ENCODE results near the gene KCNMA1. TPM values are rescaled to one million over a fixed set of nuclear protein-coding genes. Genes with fewer than 3 reads are reported as not detected.

The KCNMA1 gene
- total RNA-seq, 1 experiment from 2014 or later = 0.70 TPM

DNA sequence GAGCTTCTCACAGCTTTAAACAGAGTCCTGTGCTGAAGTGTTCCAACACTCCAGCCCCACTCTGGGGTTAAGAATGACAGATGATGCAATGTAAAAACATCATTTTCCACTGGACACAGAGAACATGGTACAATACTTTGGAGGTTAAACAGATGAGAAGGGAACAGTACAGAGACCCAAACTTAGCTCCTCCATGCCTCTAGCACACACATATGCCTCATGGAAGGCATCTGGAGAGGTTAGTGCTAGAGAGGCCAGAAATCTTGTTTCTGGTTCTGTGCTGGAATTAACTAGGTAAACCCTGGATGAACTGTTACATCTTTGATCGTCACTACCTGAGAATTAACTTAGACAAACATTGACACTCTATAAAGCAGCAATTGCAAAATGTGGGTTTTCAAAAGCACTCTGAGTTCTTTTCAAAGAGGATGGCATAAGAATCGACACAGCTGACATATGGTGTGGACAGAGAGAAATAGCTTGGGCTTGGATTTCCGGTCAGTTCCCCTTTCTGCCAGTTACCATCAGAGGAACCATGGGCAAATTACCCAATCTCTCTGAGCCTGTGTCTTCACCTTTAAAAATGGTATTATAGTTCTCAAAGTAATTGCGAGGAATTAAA, 81.9 kb downstream of the KCNMA1 start:
- Histone ChIP-seq H4K20me1 (ENCODE audit: insufficient read depth) (no peaks in the 10 kb centered on the region; the same call in 1 of the 2 replicates), H3K9me3 (ENCODE audit: insufficient read depth, low read depth) (no peaks in the 10 kb centered on the region), H3K27ac (no peak overlapping the region), H3K9me2 (ENCODE audit: insufficient read depth) (no peaks in the 10 kb centered on the region), H2AFZ (no peak overlapping the region), H3F3A (ENCODE audit: insufficient read depth, low read depth) (no peaks in the 10 kb centered on the region), H3K27me3 (ENCODE audit: insufficient read depth, low read depth) (no peaks in the 10 kb centered on the region), H3K79me2 (ENCODE audit: low read depth) (no peaks in the 10 kb centered on the region), H3K4me1 (replicated peaks; ENCODE audit: insufficient read depth) (no peaks in the 10 kb centered on the region), H3K4me3 (no peak overlapping the region), H3K36me3 (ENCODE audit: low read depth) (no peaks in the 10 kb centered on the region), H3K4me2 (no peak overlapping the region)
- no peak for TF ChIP-seq EZH2 (IDR thresholded peaks at IDR 0.05; ENCODE audit: low read depth)
- TF ChIP-seq, protein P1, sequence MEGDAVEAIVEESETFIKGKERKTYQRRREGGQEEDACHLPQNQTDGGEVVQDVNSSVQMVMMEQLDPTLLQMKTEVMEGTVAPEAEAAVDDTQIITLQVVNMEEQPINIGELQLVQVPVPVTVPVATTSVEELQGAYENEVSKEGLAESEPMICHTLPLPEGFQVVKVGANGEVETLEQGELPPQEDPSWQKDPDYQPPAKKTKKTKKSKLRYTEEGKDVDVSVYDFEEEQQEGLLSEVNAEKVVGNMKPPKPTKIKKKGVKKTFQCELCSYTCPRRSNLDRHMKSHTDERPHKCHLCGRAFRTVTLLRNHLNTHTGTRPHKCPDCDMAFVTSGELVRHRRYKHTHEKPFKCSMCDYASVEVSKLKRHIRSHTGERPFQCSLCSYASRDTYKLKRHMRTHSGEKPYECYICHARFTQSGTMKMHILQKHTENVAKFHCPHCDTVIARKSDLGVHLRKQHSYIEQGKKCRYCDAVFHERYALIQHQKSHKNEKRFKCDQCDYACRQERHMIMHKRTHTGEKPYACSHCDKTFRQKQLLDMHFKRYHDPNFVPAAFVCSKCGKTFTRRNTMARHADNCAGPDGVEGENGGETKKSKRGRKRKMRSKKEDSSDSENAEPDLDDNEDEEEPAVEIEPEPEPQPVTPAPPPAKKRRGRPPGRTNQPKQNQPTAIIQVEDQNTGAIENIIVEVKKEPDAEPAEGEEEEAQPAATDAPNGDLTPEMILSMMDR (conservative IDR thresholded peaks at IDR 0.05) = no peak
- intact Hi-C loops (cut with micrococcal nuclease; ENCODE audit: unreplicated experiment) = no loop called here
- POLR2A ChIA-PET (ENCODE audit: unreplicated experiment) = interaction anchor here (0.7 kb wide), 1 partner anchor 58 kb away, joined by 5 read pairs; no protein-coding TSS in a partner anchor
- no TSS peak for BruUV-seq (replicated peaks)
- CTCF ChIA-PET = interaction anchor here (0.6 kb wide), 1 partner anchor 164 kb away, joined by 3 read pairs; no protein-coding TSS in a partner anchor
- no peak for DNase-seq

DNA sequence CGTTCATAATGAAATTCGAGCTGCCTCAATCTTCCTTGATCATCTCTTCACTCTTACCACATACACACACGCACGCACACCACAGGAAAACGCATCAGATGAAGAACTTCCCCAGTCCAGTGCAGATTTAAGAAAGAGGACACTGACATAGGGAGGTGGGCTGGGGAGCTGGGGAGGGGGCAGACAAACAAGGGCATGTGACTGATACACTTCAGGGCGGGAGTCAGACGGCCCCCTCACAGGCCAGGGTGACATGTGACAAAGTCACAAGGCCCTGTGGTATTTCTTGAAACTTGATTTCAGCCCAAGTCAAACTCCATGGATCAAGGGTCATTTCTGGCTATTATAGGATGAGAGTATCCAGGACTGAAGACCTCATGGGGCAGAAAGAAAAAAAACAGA, 82.6 kb downstream of the KCNMA1 start:
- CTCF ChIA-PET = interaction anchor here (0.6 kb wide), 1 partner anchor 164 kb away, joined by 3 read pairs; no protein-coding TSS in a partner anchor

DNA sequence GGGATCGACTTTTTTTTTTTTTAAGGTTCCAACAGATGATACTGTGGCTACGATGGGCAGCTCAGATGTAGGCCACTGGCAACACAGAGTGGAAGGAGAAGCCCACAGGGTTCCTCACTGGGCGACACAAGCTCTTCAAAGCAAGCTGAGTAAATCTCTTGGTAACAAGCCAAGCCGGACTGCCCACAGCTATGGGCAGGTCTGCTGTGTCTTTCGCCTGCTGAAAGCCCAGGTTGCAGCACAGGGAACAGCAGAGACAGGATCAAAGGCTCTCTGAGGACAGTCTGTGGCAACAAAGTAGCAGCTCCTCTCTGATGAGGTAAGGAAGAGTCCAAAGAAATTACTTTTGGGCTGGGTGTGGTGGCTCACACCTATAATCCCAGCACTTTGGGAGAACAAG, 83.6 kb downstream of the KCNMA1 start:
- intact Hi-C loops (cut with micrococcal nuclease; ENCODE audit: unreplicated experiment) = no loop called here
- Histone ChIP-seq H3K9me3 (ENCODE audit: insufficient read depth, low read depth) (no peaks in the 10 kb centered on the region), H3K9me2 (ENCODE audit: insufficient read depth) (no peaks in the 10 kb centered on the region), H3K79me2 (ENCODE audit: low read depth) (no peaks in the 10 kb centered on the region), H3K27ac (no peak overlapping the region), H3K4me2 (no peak overlapping the region), H3K27me3 (ENCODE audit: insufficient read depth, low read depth) (no peaks in the 10 kb centered on the region), H4K20me1 (ENCODE audit: insufficient read depth) (no peaks in the 10 kb centered on the region), H3K36me3 (ENCODE audit: low read depth) (no peaks in the 10 kb centered on the region), H3K4me3 (no peak overlapping the region), H3F3A (ENCODE audit: insufficient read depth, low read depth) (no peaks in the 10 kb centered on the region), H3K4me1 (replicated peaks; ENCODE audit: insufficient read depth) (no peaks in the 10 kb centered on the region), H2AFZ (no peak overlapping the region)
- DNase-seq = no peak
- ChIA-PET POLR2A (ENCODE audit: unreplicated experiment) (interaction anchor here (0.5 kb wide), 1 partner anchor 1611 kb away, joined by 24 read pairs; no protein-coding TSS in a partner anchor), CTCF (interaction anchor here (0.7 kb wide), 1 partner anchor 141 kb away, joined by 3 read pairs; no protein-coding TSS in a partner anchor)
- TF ChIP-seq, protein P1 (conservative IDR thresholded peaks at IDR 0.05) = no peak
- no peak for TF ChIP-seq EZH2 (IDR thresholded peaks at IDR 0.05; ENCODE audit: low read depth)
- BruUV-seq (replicated peaks) = no TSS peak

More for the DNA sequence above, 82.6 kb downstream of the KCNMA1 start:
- TF ChIP-seq, protein P1 (conservative IDR thresholded peaks at IDR 0.05) = no peak
- TF ChIP-seq EZH2 (IDR thresholded peaks at IDR 0.05; ENCODE audit: low read depth) = no peak
- Histone ChIP-seq H3K79me2 (ENCODE audit: low read depth) (no peaks in the 10 kb centered on the region), H2AFZ (no peak overlapping the region), H3K4me2 (no peak overlapping the region), H3K4me1 (replicated peaks; ENCODE audit: insufficient read depth) (no peaks in the 10 kb centered on the region), H3K36me3 (ENCODE audit: low read depth) (no peaks in the 10 kb centered on the region), H3K27me3 (ENCODE audit: insufficient read depth, low read depth) (no peaks in the 10 kb centered on the region), H3K9me2 (ENCODE audit: insufficient read depth) (no peaks in the 10 kb centered on the region), H4K20me1 (ENCODE audit: insufficient read depth) (no peaks in the 10 kb centered on the region), H3K9me3 (ENCODE audit: insufficient read depth, low read depth) (no peaks in the 10 kb centered on the region), H3F3A (ENCODE audit: insufficient read depth, low read depth) (no peaks in the 10 kb centered on the region), H3K4me3 (no peak overlapping the region), H3K27ac (no peak overlapping the region)
- no peak for DNase-seq
- intact Hi-C loops (cut with micrococcal nuclease; ENCODE audit: unreplicated experiment) = no loop called here
- no TSS peak for BruUV-seq (replicated peaks)
- POLR2A ChIA-PET (ENCODE audit: unreplicated experiment) = interaction anchor here (0.7 kb wide), 1 partner anchor 58 kb away, joined by 5 read pairs; no protein-coding TSS in a partner anchor

Measured in PC-9 (cell line).